Ramos (cell line): ENCODE results near the gene TNS3.

ENCODE experiments used
- in situ Hi-C: fragments of 300-500 bp; cut with MboI; formaldehyde crosslinking; loops from one replicate; pipeline ENCODE4 v1.14.3; 2022; ENCODE audit warnings: low sequenced_read_pairs; ENCODE audit not compliant: unreplicated experiment

Gene TNS3

DNA sequence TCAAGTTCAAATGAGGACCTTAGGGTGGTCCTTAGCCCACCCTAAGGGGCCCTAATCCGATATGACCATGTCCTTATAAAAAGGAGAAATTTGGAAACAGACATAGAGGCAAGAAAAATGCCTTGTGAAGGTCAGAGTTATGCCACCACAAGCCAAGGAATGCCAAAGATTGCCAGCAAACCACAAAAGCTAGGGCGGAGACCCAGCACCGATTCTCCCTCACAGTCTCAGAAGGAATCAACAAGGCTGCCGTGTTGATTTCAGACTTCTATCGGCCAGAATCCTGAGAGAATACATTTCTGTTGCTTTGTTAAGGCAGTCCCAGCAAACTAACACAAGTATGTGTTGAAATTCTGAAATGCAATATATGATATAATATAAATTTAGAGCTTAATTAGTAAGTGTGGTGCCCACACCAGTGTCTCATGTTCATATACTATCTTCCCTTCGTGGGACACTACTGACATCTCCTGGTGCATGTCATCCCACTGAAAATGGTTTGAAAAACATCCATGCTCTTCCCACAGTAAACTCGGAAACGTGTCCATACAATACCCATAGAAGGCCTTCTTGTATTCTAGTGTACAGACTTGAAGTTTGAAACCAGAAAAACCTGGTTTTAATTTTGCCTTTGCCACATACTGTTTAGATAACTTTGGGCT, 349.0 kb downstream of the TNS3 start:
- in situ Hi-C loops, result no loop called here

DNA sequence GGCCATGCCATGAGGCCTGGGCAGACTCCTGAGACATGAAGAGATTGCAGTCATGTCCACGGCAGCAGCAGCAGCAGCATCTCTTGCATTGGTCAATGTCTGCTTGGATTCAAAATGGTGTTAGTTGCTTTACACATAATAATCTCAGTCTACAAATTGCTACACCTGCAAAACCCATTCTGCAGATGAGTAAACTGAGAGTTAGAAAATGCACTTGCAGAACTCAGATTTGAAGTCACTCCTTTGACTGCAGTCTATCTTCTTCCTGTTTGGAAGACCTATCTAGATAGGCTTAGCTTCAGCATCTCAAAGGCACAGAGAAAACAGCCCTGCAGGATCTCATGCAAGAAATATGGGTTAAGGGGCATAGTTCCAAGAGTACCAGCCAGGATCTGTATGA, 350.3 kb downstream of the TNS3 start:
- in situ Hi-C loops, result no loop called here

DNA sequence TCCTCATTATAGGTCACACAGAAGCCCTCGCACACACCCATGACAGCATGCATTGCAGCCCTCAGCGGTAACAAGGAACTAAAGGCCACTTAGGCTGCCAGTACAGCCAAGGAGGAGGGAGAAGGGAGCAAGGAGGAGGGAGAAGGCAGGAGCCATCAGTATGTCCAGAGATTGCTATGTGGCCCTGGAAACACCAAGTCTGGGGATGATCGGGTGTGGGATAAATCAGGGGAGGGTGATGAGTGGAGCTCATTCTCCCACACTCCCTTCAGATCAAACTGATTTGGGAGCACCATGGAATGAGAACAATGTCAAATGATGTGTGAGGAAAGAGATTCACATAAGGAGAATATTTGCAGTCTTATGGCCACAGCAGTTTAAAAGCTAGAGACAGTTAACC, 350.9 kb downstream of the TNS3 start:
- in situ Hi-C loops, result no loop called here

DNA sequence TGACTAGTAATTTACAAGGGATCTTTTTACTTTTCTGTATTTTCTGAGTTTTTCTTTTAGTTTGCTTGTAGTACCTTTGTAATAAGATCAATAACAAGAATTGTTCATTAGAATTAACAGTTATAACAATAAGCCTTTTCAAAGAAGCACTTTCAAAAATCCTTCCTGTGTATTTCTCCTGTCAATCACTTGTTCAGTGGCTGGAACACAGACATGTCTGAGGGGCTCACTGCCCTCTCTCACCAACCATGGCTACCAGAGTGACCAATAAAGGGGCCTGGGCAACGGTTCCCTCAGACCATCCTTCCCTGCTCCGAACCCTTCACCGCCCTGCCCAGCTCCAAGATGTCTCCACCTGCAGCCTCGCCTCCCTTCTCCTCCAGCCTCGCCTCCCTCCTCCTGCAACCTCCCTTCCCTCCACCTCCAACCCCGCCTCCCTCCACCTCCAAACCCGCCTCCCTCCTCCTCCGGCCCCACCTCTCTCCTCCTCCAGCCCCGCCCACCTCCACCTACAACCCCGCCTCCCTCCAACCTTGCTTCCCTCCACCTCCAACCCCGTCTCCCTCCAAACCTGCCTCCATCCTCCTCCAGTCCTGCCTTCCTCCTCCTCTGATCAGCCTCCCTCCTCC, 353.4 kb downstream of the TNS3 start:
- in situ Hi-C loops, result no loop called here

DNA sequence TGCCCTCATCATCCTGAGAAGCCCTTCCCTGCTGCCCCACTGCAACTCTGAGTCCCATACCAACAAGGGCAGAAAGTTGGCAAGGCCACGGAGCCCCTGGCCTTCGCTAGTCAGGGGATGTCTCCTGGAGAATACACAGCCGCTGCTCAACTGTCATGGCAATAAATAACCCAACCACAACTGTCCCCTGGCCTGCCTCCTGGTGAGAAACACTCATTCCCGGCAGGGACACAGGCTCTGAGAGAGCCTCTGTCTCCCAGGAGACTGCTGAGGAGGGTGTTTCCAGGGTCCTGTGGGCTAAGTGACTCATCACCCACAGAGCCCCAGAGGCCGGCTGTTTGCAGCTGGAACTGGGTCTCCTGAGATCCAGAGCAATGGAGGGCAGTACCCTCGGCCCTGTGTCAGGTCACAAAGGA, 354.1 kb downstream of the TNS3 start:
- in situ Hi-C loops, result no loop called here

DNA sequence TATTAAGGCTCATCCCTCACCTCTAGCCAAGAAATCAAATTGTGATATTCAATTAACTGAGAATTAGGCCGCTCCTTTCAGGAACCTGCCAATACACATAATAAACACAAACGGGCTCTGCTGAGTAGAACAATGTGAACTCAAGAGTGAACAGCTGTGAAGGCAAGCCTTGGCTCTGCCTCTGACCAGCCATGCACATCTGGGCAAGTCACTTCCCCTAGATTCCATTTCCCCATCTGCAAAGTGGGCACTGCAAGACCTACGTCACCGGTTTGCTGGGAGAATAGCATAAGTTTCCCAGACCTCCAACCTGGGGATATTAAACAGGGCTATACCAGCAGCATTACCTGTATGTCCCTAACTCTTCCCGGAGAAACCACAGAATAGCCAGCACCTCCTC, 355.2 kb downstream of the TNS3 start:
- in situ Hi-C loops, result no loop called here

DNA sequence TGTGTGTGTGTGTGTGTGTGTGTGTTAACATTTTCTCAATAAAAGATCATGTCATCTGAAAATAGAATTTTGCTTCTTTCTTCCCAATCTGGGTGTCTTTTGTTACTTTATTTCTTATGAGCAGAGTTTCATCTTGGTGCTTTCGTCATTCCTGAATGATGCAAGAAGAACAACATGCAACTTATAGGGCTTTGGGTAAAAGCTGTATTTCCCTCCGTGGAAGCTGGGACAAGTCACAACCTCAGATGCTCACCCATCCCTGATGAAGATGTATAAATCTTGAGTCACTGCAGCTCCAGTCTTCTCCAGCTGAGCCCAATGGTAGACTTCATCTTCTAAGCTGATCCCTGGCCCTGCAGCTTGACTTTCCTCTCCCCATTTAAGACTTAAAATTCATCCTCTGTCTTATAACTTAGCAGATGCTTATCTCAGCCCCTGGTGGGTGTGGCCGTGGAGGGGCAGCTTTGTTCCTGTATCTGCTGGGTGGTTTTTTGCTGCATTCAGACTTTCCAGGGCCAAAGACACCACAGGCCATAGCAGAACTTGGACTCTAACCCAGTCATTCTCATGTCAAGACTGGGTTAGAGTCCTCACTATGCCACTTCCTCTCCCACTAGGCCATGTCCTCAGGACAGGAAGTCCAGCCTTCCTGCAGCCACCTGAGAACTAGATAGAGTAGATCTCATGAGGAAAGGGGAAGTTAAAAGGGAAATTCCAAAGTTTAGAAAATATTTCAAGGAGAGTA, 356.4 kb downstream of the TNS3 start:
- in situ Hi-C loops, result no loop called here
